A549 (cell line): ENCODE measurements around the gene LAPTM5.

Experiments
- BHLHE40 ChIP-seq: IDR thresholded peaks from 2 replicates; pipeline ENCODE4 v1.6.1; 2012; ENCODE audit warnings: low read depth, low read length, inconsistent platforms
- CEBPB ChIP-seq, 2 experiments: fragments of >200 bp in 1 of 2; sonication (Bioruptor Twin) in 1 of 2; formaldehyde crosslinking in 1 of 2; IDR thresholded peaks; 2 replicates each; pipeline ENCODE4 v1.6.1; 2012 to 2016
- CTCF ChIP-seq: fragments of >200 bp; sonication (Bioruptor Twin); formaldehyde crosslinking; IDR thresholded peaks from 3 replicates; pipeline ENCODE4 v1.5.1; 2016
- FOSB ChIP-seq: fragments of 250-450 bp; sonication (Bioruptor Pico); IDR thresholded peaks from 2 replicates; pipeline ENCODE4 v1.5.0; 2020; ENCODE audit warnings: mild to moderate bottlenecking, moderate library complexity
- KDM1A ChIP-seq: fragments of 200-600 bp; sonication (generic); IDR thresholded peaks from 2 replicates; pipeline ENCODE4 v1.6.1; 2016; ENCODE audit warnings: low read depth, mild to moderate bottlenecking
- MYC ChIP-seq: IDR thresholded peaks from 2 replicates; pipeline ENCODE4 v1.6.1; 2012; ENCODE audit warnings: mild to moderate bottlenecking, inconsistent platforms, low read length, improper control_type of control experiment, borderline replicate concordance
- NR3C1 ChIP-seq: fragments of >200 bp; sonication (Bioruptor Twin); formaldehyde crosslinking; IDR thresholded peaks from 3 replicates; pipeline ENCODE4 v1.6.1; 2017
- POLR2A ChIP-seq: IDR thresholded peaks from 2 replicates; pipeline ENCODE4 v1.6.1; 2012; ENCODE audit warnings: mild to moderate bottlenecking, low read length
- RAD21 ChIP-seq, 2 experiments: fragments of >200 bp in 1 of 2; sonication (Bioruptor Twin) in 1 of 2; formaldehyde crosslinking in 1 of 2; IDR thresholded peaks in 1 of 2; conservative IDR thresholded peaks in 1 of 2; 2 replicates in 1 of 2; 3 replicates in 1 of 2; pipeline ENCODE4 v1.6.1; 2012 to 2018; ENCODE audit warnings: inconsistent platforms in 1 of 2
- REST ChIP-seq: fragments of 200-600 bp; sonication (generic); IDR thresholded peaks from 2 replicates; pipeline ENCODE4 v1.6.1; 2016; ENCODE audit warnings: antibody characterized with exemption, mild to moderate bottlenecking, moderate library complexity
- RFX5 ChIP-seq: fragments of 450-650 bp; IDR thresholded peaks from 2 replicates; pipeline ENCODE4 v1.7.1; 2014; ENCODE audit warnings: antibody characterized with exemption, mild to moderate bottlenecking, moderate library complexity
- SMC3 ChIP-seq: fragments of >200 bp; sonication (Bioruptor Twin); formaldehyde crosslinking; IDR thresholded peaks from 3 replicates; pipeline ENCODE4 v1.6.1; 2018; ENCODE audit warnings: inconsistent platforms

- no peak for TF ChIP-seq CTCF
- TF ChIP-seq POLR2A = no peak
- no peak for TF ChIP-seq KDM1A
- no peak for TF ChIP-seq CEBPB (IDR thresholded peaks at IDR 0.05)
- TF ChIP-seq BHLHE40 = no peak
- TF ChIP-seq RFX5 = no peak
- no peak for TF ChIP-seq NR3C1
- TF ChIP-seq MYC = no peak
- TF ChIP-seq SMC3 = no peak
- TF ChIP-seq RAD21 (conservative IDR thresholded peaks at IDR 0.05 in 1 of 2, IDR thresholded peaks at IDR 0.05 in 1 of 2) = no peak
- TF ChIP-seq FOSB (CRISPR knock-in tag) = no peak
- TF ChIP-seq REST = no peak
Measured at GRCh38 chr1:30793209-30793608, 35.6 kb upstream of the LAPTM5 start.
